Parathyroid adenoma (tissue), 2 donors: ENCODE data around the gene PLCG2.

Experiments
- H2AFZ ChIP-seq: fragments of 300-600 bp; sonication (generic); one replicate; pipeline ENCODE4 v1.7.0; 2017; ENCODE audit warnings: antibody characterized with exemption, mild to moderate bottlenecking
- H3K27ac ChIP-seq: fragments of 300-600 bp; sonication (generic); one replicate; pipeline ENCODE4 v1.7.0; 2017
- H3K27me3 ChIP-seq: fragments of 300-600 bp; sonication (generic); one replicate; pipeline ENCODE4 v1.7.0; 2017; ENCODE audit warnings: low read length; ENCODE audit not compliant: control insufficient read depth, insufficient read depth
- H3K36me3 ChIP-seq: fragments of 300-600 bp; sonication (generic); one replicate; pipeline ENCODE4 v1.7.0; 2017; ENCODE audit warnings: low read length; ENCODE audit not compliant: control insufficient read depth, insufficient read depth
- H3K4me1 ChIP-seq: fragments of 300-600 bp; sonication (generic); one replicate; pipeline ENCODE4 v1.7.0; 2017; ENCODE audit warnings: control low read depth
- H3K4me2 ChIP-seq: fragments of 300-600 bp; sonication (generic); one replicate; pipeline ENCODE4 v1.7.0; 2017; ENCODE audit warnings: low read length
- H3K4me3 ChIP-seq: fragments of 300-600 bp; sonication (generic); one replicate; pipeline ENCODE4 v1.7.0; 2017; ENCODE audit warnings: low read depth, low read length
- H3K79me2 ChIP-seq: fragments of 300-600 bp; sonication (generic); one replicate; pipeline ENCODE4 v1.7.0; 2017; ENCODE audit warnings: control low read depth
- H3K9ac ChIP-seq: fragments of 300-600 bp; sonication (generic); one replicate; pipeline ENCODE4 v1.7.0; 2017; ENCODE audit warnings: mild to moderate bottlenecking
- H3K9me3 ChIP-seq: fragments of 300-600 bp; sonication (generic); one replicate; pipeline ENCODE4 v1.7.0; 2017; ENCODE audit warnings: low read length; ENCODE audit not compliant: control insufficient read depth
- TF ChIP-seq, protein P1 (sequence below): fragments of 300-600 bp; sonication (generic); IDR thresholded peaks from one replicate; pipeline ENCODE4 v1.7.0; 2017; ENCODE audit warnings: antibody characterized with exemption, mild to moderate bottlenecking
- donor health status: primary hyperparathyroidism.

PLCG2 gene

DNA sequence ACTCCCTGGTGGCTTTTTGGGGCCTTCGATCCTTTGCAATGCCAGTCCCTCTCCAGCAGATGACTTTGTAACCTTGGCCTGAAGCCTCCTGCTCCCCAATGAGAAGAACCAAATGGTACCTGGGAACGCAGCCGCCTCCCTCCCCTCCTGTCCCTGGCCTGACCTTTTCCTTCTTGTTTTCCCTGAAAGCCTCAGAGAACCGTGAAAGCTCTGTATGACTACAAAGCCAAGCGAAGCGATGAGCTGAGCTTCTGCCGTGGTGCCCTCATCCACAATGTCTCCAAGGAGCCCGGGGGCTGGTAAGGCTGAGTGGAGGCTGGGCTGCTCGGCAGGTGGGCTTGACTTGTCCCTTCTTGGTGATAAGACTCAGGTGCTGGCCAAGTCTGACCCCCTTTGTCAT is 144.2 kb downstream of the PLCG2 start:
- H3K4me3 ChIP-seq = no peak overlapping the region
- H3K27ac ChIP-seq = peak overlapping the region; percentile 84
- H3K79me2 ChIP-seq = no peaks in the 10 kb centered on the region
- no peak overlapping the region for H3K9ac ChIP-seq
- no peaks in the 10 kb centered on the region for H3K36me3 ChIP-seq
- no peaks in the 10 kb centered on the region for H3K27me3 ChIP-seq
- H2AFZ ChIP-seq = peak overlapping the region; percentile 62
- H3K9me3 ChIP-seq = no peaks in the 10 kb centered on the region
- peaks cover 19% of the 10 kb centered on the region for H3K4me1 ChIP-seq
- TF ChIP-seq, protein P1, sequence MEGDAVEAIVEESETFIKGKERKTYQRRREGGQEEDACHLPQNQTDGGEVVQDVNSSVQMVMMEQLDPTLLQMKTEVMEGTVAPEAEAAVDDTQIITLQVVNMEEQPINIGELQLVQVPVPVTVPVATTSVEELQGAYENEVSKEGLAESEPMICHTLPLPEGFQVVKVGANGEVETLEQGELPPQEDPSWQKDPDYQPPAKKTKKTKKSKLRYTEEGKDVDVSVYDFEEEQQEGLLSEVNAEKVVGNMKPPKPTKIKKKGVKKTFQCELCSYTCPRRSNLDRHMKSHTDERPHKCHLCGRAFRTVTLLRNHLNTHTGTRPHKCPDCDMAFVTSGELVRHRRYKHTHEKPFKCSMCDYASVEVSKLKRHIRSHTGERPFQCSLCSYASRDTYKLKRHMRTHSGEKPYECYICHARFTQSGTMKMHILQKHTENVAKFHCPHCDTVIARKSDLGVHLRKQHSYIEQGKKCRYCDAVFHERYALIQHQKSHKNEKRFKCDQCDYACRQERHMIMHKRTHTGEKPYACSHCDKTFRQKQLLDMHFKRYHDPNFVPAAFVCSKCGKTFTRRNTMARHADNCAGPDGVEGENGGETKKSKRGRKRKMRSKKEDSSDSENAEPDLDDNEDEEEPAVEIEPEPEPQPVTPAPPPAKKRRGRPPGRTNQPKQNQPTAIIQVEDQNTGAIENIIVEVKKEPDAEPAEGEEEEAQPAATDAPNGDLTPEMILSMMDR = no peak
- H3K4me2 ChIP-seq = no peak overlapping the region

DNA sequence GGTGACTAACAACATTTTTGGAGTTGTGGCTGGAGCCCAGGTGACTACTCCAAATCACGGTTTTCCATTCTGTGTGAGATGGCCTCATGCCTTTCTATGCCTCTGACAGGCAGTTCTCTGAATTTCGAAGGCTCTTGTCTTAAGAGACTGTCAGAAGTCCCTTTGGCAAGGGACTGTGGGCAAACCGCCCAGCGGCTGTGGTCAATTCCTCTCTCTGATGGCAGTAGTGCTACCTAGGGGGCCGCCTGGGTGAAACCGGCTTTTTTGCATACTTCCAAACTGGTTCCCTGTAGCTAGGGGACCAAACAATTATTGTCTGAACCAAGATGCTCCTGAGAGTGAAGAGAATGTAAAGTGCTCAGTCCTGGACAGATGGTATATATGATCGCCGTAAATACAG is 145.9 kb downstream of the PLCG2 start:
- H3K4me1 ChIP-seq = peaks cover 19% of the 10 kb centered on the region
- no peak overlapping the region for H3K27ac ChIP-seq
- no peaks in the 10 kb centered on the region for H3K9me3 ChIP-seq
- no peak overlapping the region for H3K4me3 ChIP-seq
- no peak overlapping the region for H3K4me2 ChIP-seq
- no peak overlapping the region for H2AFZ ChIP-seq
- H3K27me3 ChIP-seq = no peaks in the 10 kb centered on the region
- H3K9ac ChIP-seq = no peak overlapping the region
- TF ChIP-seq, protein P1 = no peak
- no peaks in the 10 kb centered on the region for H3K36me3 ChIP-seq
- H3K79me2 ChIP-seq = no peaks in the 10 kb centered on the region

DNA sequence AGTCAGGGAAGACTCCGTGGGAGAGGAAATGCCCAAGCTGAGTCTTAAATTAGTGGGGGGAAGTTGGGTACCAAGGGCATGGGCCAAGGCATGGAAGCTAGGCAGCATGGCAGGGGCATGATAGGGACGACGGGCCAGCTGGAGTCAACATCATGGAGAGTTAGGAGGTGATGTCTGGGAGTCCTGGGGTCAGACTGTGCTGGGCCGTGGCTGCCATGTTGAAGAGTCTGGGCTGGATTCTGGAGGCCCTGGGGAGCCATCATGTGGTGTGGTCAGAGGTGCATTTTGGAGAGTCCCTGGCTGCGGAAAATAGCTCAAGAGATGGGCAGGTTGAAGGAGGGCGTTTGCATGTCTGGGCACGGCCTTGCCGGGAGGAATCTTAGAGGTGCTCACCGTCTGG is 146.9 kb downstream of the PLCG2 start:
- TF ChIP-seq, protein P1 = no peak
- Histone ChIP-seq H3K4me2 (no peak overlapping the region), H3K9ac (no peak overlapping the region), H3K9me3 (no peaks in the 10 kb centered on the region), H3K4me1 (peaks cover 15% of the 10 kb centered on the region), H3K27me3 (no peaks in the 10 kb centered on the region), H2AFZ (no peak overlapping the region), H3K79me2 (no peaks in the 10 kb centered on the region), H3K4me3 (no peak overlapping the region), H3K36me3 (no peaks in the 10 kb centered on the region), H3K27ac (no peak overlapping the region)

DNA sequence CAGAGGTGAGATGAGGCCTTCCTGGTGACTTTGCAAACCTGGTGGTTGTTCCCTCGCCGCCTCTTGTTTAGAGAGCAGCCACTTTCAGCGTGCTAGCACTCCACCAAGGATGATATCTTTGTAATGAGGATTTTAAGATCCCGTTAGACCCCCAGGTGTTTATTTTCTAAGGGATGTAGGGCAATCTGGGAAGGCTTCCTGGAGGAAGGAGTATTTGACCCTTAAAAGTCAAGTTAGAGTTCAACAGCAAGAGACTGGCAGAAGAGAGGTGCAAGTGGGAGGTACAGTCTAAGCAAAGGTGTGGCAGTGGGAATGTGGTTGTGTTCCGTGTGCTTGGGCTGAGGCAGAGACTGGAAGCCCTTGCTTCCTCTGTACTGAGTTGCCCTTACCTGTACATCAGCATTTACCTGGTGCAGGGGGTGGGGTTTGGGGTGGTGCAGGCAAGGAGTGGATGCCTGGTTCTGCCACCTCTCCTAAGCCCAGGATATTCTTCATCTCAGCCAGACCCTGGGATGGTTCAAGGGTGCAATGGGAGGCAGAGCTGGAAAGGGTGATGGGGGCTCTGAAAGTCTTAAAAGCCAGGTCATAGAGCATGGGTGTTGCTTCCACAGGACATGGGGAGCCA is 148.6 kb downstream of the PLCG2 start:
- peaks cover 9% of the 10 kb centered on the region for H3K4me1 ChIP-seq
- no peak overlapping the region for H3K4me2 ChIP-seq
- no peak overlapping the region for H3K27ac ChIP-seq
- H3K4me3 ChIP-seq = no peak overlapping the region
- H3K27me3 ChIP-seq = no peaks in the 10 kb centered on the region
- H3K36me3 ChIP-seq = no peaks in the 10 kb centered on the region
- H2AFZ ChIP-seq = no peak overlapping the region
- TF ChIP-seq, protein P1 = no peak
- H3K9me3 ChIP-seq = no peaks in the 10 kb centered on the region
- no peaks in the 10 kb centered on the region for H3K79me2 ChIP-seq
- H3K9ac ChIP-seq = no peak overlapping the region

DNA sequence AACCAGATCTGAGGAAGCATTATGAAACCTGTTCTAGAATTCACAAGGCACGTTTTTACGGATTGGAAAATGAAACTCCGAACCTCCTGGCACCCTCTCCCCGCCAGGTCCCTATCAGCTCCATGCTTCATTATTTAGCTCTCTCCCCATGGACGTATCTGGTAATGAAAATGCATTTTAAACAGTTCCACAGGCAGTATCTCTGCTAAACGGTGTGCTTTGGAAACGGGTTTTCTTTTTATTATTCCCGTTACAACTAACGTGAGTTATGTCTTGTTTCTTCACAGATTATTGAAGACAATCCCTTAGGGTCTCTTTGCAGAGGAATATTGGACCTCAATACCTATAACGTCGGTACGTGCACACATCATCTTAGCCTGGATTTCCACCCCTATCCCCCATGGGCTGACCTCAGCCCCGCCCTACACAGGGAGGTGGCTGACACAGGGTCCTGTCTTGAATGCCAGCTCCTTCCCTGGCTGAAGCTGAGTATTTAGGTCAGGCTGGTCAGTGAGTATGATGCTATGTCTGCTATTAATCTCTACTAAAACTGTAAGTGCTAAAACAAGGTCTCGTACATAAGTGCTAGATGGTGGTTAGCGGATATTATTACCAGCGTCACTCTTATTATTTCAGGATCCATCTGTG is 149.3 kb downstream of the PLCG2 start:
- H3K79me2 ChIP-seq = no peaks in the 10 kb centered on the region
- TF ChIP-seq, protein P1 = no peak
- H3K9ac ChIP-seq = no peak overlapping the region
- H3K4me3 ChIP-seq = no peak overlapping the region
- H3K27ac ChIP-seq = no peak overlapping the region
- no peak overlapping the region for H3K4me2 ChIP-seq
- no peak overlapping the region for H2AFZ ChIP-seq
- H3K27me3 ChIP-seq = no peaks in the 10 kb centered on the region
- H3K4me1 ChIP-seq = peaks cover 5% of the 10 kb centered on the region
- H3K36me3 ChIP-seq = no peaks in the 10 kb centered on the region
- H3K9me3 ChIP-seq = no peaks in the 10 kb centered on the region
